GM19438 (cell line): ENCODE results near the gene OR2A2.

Experiments used
- ATAC-seq: cut with Tn5 transposase; IDR thresholded peaks from one replicate; pipeline ENCODE4 v1.9.1; 2021; ENCODE audit warnings: low read depth; ENCODE audit not compliant: unreplicated experiment

Gene OR2A2

GRCh38 chr7:144134116-144134515, 24.7 kb downstream of the OR2A2 start:
- ATAC-seq = no peak

GRCh38 chr7:144137501-144137900, 28.1 kb downstream of the OR2A2 start:
- ATAC-seq = no peak

- no peak for ATAC-seq
Measured at GRCh38 chr7:144142187-144142586, 32.8 kb downstream of the OR2A2 start.

GRCh38 chr7:144144426-144144825, 35.0 kb downstream of the OR2A2 start:
- no peak for ATAC-seq

GRCh38 chr7:144148224-144148827, 38.9 kb downstream of the OR2A2 start:
- no peak for ATAC-seq

- no peak for ATAC-seq
Measured at GRCh38 chr7:144158861-144159260, 49.5 kb downstream of the OR2A2 start.
